Left lung (tissue), 10 donors: ENCODE results near the gene MEA1. TPM values are rescaled to one million over a fixed set of nuclear protein-coding genes. Genes with fewer than 3 reads are reported as not detected.
A peak's percentile ranks its signal among the peaks of the same experiment; 100 is the strongest.

ENCODE experiments used
- ATAC-seq: fragments of 200-7000 bp; cut with Tn5 transposase; one replicate; pipeline ENCODE4 v1.9.1; 2020; ENCODE audit warnings: moderate library complexity
- DNase-seq, 4 donors: peaks; one replicate each; pipeline ENCODE4 v3.0.0-alpha.2; 2013 to 2020
- H3K27ac ChIP-seq, 2 donors: fragments of 200-600 bp; sonication (generic) in 1 of 2; one replicate each; pipeline versions ENCODE4 v1.5.0 to v1.8.0; 2020 to 2021
- H3K27me3 ChIP-seq, 2 donors: fragments of 200-600 bp; sonication (generic) in 1 of 2; one replicate each; pipeline versions ENCODE4 v1.5.0 to v1.8.0; 2020 to 2021
- H3K36me3 ChIP-seq, 2 donors: fragments of 200-600 bp; sonication (generic) in 1 of 2; one replicate each; pipeline versions ENCODE4 v1.5.0 to v1.8.0; 2020 to 2021
- H3K4me1 ChIP-seq, 2 donors: fragments of 200-600 bp; one replicate each; pipeline ENCODE4 v1.8.0; 2021
- H3K4me3 ChIP-seq, 2 donors: fragments of 200-600 bp; sonication (generic) in 1 of 2; one replicate each; pipeline versions ENCODE4 v1.5.0 to v1.8.0; 2020 to 2021; ENCODE audit warnings: mild to moderate bottlenecking in 1 of 2
- H3K9me3 ChIP-seq, 2 donors: fragments of 200-600 bp; sonication (generic) in 1 of 2; one replicate each; pipeline versions ENCODE4 v1.5.0 to v1.8.0; 2020 to 2021
- intact Hi-C, 2 donors: fragments of 100-400 bp; cut with DNase I; formaldehyde crosslinking; loops; one replicate each; pipeline versions ENCODE4 v1.11.2 to v1.14.2; 2022
- polyA plus RNA-seq, 6 donors: library from polyadenylated mRNA; unstranded; fragments of 120-200 nt; gene quantifications; one replicate each; pipeline ENCODE4 v1.2.1, GENCODE V29; 2013; ENCODE audit not compliant: insufficient read length in 6 of 6
- total RNA-seq, 2 donors: library from RNA; stranded (reverse); fragmentation: NEBNext Ultra II Directional; extraction: Animal tissue kit (Norgen Biotek cat#: 25700); gene quantifications; one replicate each; pipeline ENCODE4 v1.2.1, GENCODE V29; 2021
- TF ChIP-seq, protein P1 (sequence below), 2 donors: fragments of 200-600 bp; sonication (generic) in 1 of 2; IDR thresholded peaks; one replicate each; pipeline versions ENCODE4 v1.5.0 to v1.8.0; 2021; ENCODE audit warnings: antibody characterized with exemption in 2 of 2
- donor health status: DM: no; HTN: yes; CAD: no.
- donor health status: DM: no; HTN: no; CAD: no.

MEA1 gene
- total and polyA plus RNA-seq, 8 donors, result 42.7 to 82.6 (median 76.4) TPM

DNA sequence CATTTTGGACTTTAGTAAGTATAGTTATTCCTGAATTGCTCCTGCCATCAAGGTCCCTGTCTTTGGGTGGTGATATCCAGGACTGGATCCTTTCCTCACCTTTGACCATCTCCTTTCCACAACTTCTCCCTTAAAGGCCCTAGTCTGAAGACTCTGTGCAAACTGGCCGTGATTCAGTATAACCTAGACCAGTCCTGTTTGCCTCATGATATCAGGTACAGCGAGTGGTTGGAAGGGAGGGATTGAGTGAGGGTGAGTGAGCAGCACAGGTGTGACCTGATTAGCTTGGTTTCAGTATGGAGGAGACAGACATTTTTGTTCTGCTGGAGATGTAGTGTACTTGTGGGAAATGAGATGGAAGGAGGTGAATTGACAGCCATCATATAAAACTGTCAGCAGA is 5.4 kb upstream of the MEA1 start:
- H3K4me1 ChIP-seq, result peaks cover 7 to 63% of the 10 kb centered on the region in 2 donors
- H3K27ac ChIP-seq, result no peak overlapping the region
- ATAC-seq, result no peak
- no peaks in the 10 kb centered on the region for H3K27me3 ChIP-seq
- no peaks in the 10 kb centered on the region for H3K9me3 ChIP-seq
- peaks cover 0 to 31% of the 10 kb centered on the region in 2 donors for H3K36me3 ChIP-seq
- intact Hi-C loops, result no loop called here
- H3K4me3 ChIP-seq, result no peak overlapping the region
- TF ChIP-seq, protein P1, sequence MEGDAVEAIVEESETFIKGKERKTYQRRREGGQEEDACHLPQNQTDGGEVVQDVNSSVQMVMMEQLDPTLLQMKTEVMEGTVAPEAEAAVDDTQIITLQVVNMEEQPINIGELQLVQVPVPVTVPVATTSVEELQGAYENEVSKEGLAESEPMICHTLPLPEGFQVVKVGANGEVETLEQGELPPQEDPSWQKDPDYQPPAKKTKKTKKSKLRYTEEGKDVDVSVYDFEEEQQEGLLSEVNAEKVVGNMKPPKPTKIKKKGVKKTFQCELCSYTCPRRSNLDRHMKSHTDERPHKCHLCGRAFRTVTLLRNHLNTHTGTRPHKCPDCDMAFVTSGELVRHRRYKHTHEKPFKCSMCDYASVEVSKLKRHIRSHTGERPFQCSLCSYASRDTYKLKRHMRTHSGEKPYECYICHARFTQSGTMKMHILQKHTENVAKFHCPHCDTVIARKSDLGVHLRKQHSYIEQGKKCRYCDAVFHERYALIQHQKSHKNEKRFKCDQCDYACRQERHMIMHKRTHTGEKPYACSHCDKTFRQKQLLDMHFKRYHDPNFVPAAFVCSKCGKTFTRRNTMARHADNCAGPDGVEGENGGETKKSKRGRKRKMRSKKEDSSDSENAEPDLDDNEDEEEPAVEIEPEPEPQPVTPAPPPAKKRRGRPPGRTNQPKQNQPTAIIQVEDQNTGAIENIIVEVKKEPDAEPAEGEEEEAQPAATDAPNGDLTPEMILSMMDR (IDR thresholded peaks at IDR 0.05), result no peak
- no peak for DNase-seq

DNA sequence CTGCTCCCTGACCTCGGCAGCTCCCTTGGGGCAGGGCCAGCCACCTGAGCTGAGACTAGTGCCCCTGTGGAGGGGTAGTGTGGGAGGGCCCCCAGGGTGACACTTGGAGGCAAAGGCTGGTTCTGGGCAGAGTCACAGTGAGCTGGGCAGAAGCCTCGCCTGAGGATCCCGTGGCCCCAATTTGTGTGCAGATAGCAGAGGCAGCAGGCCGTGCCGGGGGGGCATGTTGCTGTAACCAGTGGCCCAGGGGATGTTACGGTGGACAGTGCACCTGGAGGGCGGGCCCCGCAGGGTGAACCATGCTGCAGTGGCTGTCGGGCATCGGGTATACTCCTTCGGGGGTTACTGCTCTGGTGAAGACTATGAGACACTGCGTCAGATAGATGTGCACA is 3.2 kb upstream of the MEA1 start:
- Histone ChIP-seq H3K4me3 (no peak overlapping the region), H3K27ac (no peak overlapping the region), H3K9me3 (no peaks in the 10 kb centered on the region), H3K27me3 (no peaks in the 10 kb centered on the region), H3K4me1 (peaks cover 14 to 58% of the 10 kb centered on the region in 2 donors), H3K36me3 (peaks cover 0 to 34% of the 10 kb centered on the region in 2 donors)
- TF ChIP-seq, protein P1 (IDR thresholded peaks at IDR 0.05), result no peak
- ATAC-seq, result no peak
- DNase-seq, result peak in 1 of 4 donors; percentile 72
- intact Hi-C loops, result no loop called here

DNA sequence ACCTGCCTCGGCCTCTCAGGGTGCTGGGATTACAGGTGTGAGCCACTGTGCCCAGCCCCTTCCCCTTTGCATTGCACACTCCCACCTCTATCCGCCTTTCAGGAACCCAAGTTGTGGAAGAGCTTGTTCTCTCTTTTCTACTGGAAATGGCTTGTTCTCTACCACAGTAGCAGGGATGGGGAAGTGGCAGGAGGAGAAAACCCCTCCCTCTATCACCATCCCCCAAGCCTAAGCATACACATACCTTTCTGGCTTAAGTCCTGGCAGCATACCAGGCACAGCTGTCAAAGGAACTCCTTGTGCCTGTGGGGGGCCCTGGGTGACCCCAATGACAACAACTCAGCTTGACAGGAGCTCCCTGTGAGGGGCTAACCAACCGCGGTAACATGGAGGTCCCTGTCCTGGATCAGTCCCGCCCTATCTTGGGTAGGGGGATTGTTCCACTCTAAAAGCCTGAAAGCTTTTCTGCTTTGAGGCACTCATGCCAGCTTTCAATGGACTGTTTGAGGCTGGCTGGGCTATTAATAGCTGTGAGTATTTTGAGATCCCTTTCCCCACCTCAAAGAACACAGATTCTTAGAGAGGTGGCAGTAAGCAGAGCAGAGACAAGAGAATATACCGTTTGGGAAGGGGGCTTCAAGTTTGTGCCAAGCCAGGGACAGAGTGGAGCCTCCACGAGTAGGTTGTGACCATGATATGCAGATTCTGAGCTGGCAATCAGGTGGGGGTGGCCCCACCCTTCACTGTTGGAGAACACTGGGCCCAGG is 2.6 kb upstream of the MEA1 start:
- peaks cover 0 to 40% of the 10 kb centered on the region in 2 donors for H3K36me3 ChIP-seq
- no peaks in the 10 kb centered on the region for H3K27me3 ChIP-seq
- H3K4me3 ChIP-seq, result no peak overlapping the region
- no peaks in the 10 kb centered on the region for H3K9me3 ChIP-seq
- H3K4me1 ChIP-seq, result peaks cover 14 to 60% of the 10 kb centered on the region in 2 donors
- no peak overlapping the region for H3K27ac ChIP-seq
- intact Hi-C loops, result no loop called here
- DNase-seq, result no peak
- TF ChIP-seq, protein P1 (IDR thresholded peaks at IDR 0.05), result no peak
- no peak for ATAC-seq

DNA sequence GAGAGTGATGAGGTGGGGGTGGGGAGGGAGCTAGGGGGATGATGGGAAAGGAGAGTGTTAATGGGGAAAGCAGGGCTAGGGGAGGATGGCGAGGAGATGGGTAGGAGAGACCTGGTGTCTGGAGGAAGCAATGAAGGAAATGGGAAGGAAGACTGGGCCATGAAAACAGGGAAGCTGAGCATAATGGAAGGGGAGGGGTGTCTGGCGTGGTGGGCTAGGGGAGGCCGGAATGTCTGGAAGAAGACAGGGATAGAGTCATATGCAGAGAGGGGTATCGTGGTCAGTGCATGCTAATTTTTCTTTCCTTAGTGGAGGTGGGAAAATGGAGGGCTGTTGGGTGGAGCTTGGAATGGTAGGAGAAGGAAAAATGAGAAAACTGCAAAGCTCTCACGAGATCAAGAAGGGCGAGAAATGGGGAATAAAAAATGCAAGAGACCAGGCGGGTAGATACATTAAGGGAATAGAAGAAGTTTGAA is 726 bp upstream of the MEA1 start:
- H3K27me3 ChIP-seq, result no peaks in the 10 kb centered on the region
- peaks cover 0 to 54% of the 10 kb centered on the region in 2 donors for H3K36me3 ChIP-seq
- no peaks in the 10 kb centered on the region for H3K9me3 ChIP-seq
- peaks cover 14 to 52% of the 10 kb centered on the region in 2 donors for H3K4me1 ChIP-seq
- TF ChIP-seq, protein P1 (IDR thresholded peaks at IDR 0.05), result no peak
- peak overlapping the region; percentile 67 to 78 for H3K4me3 ChIP-seq
- ATAC-seq (no peak), DNase-seq (peak in 1 of 4 donors; percentile 14)
- peak overlapping the region; percentile 31 to 81 for H3K27ac ChIP-seq
- intact Hi-C loops, result no loop called here

DNA sequence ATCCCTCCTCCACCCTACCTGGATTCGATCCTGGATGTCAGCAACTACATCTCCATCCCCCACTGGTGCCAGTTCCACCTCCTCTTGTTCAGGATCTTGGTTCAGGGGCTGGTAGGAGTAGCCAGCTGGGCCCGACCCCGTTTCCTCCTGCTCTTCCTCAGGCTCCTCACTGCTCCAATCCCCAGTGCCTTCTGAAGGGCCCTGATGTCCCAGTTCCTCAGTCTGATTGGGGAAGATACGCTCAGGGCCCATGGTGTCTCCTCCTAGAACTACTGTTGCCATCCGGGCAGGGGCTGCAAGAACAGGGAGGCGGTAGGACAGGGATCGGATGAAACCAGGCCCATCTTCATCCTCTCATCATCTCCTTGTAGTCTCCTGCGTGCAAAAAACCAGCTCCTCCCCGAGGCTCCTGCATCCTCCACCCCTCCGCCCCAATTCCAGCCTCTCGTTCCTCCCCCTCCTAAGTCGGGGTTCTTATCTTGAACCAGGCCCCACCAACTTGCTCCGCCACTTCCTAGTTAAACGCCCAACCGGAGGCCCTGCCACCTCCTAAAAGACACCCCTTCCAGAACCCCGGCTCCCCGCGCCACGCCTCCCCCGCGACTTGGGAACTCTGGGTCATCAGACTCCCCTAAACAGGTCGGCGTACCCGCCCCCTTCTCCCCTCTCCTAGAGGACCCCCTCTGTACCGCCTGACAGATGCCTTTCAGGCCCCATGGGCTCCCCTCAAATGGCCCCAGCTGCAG is 476 bp downstream of the MEA1 start:
- H3K4me3 ChIP-seq, result peak overlapping the region; percentile 67 to 78
- peaks cover 0 to 54% of the 10 kb centered on the region in 2 donors for H3K36me3 ChIP-seq
- peak; percentile 15 for ATAC-seq
- H3K4me1 ChIP-seq, result peaks cover 14 to 52% of the 10 kb centered on the region in 2 donors
- peak overlapping the region; percentile 39 to 81 for H3K27ac ChIP-seq
- no peak for DNase-seq
- H3K27me3 ChIP-seq, result no peaks in the 10 kb centered on the region
- intact Hi-C loops, result no loop called here
- TF ChIP-seq, protein P1 (IDR thresholded peaks at IDR 0.05), result no peak
- H3K9me3 ChIP-seq, result no peaks in the 10 kb centered on the region
